ENCODE measurements around the gene COPB1.

DNA sequence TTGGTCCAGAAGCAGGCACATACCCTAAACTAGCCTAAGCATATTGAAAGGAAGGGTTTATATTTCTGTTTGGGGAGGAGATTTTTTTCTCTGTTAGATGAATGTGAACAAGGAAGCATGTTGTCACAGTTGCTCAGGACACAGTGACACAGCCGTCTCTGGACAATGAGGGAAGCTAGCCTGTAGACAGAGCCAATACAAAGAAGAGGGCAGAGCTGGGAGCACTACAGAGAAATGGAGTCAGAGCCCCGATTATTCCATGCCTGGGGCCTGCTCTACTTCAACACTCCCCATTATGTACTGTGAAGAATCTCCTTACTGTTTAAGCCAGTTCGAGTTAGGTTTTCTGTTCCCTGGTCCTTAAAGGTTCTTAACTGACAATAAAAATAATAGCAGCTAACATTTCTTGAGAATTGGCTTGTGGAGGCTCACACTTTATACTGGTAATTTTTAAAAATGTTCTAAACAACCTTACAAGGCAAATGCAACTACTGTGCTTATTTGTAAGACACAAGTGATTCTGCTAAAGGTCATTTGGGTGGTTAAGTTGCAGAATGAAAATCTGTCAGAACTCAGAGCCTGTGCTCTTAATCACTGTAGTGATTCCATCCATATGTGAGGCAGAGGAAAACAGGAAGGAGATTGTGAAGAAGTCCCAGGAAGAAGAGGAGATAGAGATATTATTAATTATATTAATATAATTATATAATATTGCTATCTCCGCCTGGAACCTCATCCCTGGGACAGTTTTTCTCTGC, 81.8 kb downstream of the COPB1 start:
- no peak for TF ChIP-seq CTCF (IDR thresholded peaks at IDR 0.05)
- TF ChIP-seq POLR2A (IDR thresholded peaks at IDR 0.05), result no peak
